ENCODE results near the gene FOXP1.

FOXP1 gene

GRCh38 chr3:71502066-71502625, 81.4 kb downstream of the FOXP1 start:
- ChIA-PET CTCF (no interaction called here), POLR2A (no interaction called here)
- no peak for DNase-seq (ENCODE audit: extremely low spot score)
- TF ChIP-seq CTCF (IDR thresholded peaks at IDR 0.05; ENCODE audit: control extremely low read depth, extremely low read depth, low read depth, missing control alignments), result no peak

GRCh38 chr3:71500696-71501095, 82.8 kb downstream of the FOXP1 start:
- CTCF ChIA-PET, result no interaction called here
- POLR2A ChIA-PET, result no interaction called here
- no peak for DNase-seq (ENCODE audit: extremely low spot score)
- TF ChIP-seq CTCF (IDR thresholded peaks at IDR 0.05; ENCODE audit: control extremely low read depth, extremely low read depth, low read depth, missing control alignments), result no peak

GRCh38 chr3:71499227-71499876, 84.2 kb downstream of the FOXP1 start:
- no peak for DNase-seq (ENCODE audit: extremely low spot score)
- ChIA-PET CTCF (no interaction called here), POLR2A (no interaction called here)
- no peak for TF ChIP-seq CTCF (IDR thresholded peaks at IDR 0.05; ENCODE audit: control extremely low read depth, extremely low read depth, low read depth, missing control alignments)

- ChIA-PET CTCF (interaction anchor here (1.2 kb wide), 1 partner anchor 12 kb away, joined by 4 read pairs; no protein-coding TSS in a partner anchor), POLR2A (no interaction called here)
- DNase-seq (ENCODE audit: extremely low spot score), result no peak
- TF ChIP-seq CTCF (IDR thresholded peaks at IDR 0.05; ENCODE audit: control extremely low read depth, extremely low read depth, low read depth, missing control alignments), result no peak
These were observed 85.0 kb downstream of the FOXP1 start for GRCh38 chr3:71498543-71498942.

- ChIA-PET POLR2A (no interaction called here), CTCF (interaction anchor here (1.2 kb wide), 1 partner anchor 13 kb away, joined by 4 read pairs; no protein-coding TSS in a partner anchor)
- DNase-seq (ENCODE audit: extremely low spot score), result no peak
- no peak for TF ChIP-seq CTCF (IDR thresholded peaks at IDR 0.05; ENCODE audit: control extremely low read depth, extremely low read depth, low read depth, missing control alignments)
These were observed 85.5 kb downstream of the FOXP1 start for GRCh38 chr3:71497971-71498444.

GRCh38 chr3:71497367-71497897, 86.1 kb downstream of the FOXP1 start:
- DNase-seq (ENCODE audit: extremely low spot score), result no peak
- ChIA-PET POLR2A (no interaction called here), CTCF (interaction anchor here (1.2 kb wide), 1 partner anchor 13 kb away, joined by 4 read pairs; no protein-coding TSS in a partner anchor)
- no peak for TF ChIP-seq CTCF (IDR thresholded peaks at IDR 0.05; ENCODE audit: control extremely low read depth, extremely low read depth, low read depth, missing control alignments)

Data from GM10248 (cell line).